T-helper 1 cell treated with Interleukin-12 subunit alpha and Interleukin-12 subunit beta and Interleukin-4 antibody, amounts not matched to agents 30 μg/mL and 1 μg/mL, for 36 hours (primary cell): Measurements from ENCODE around the gene C18orf63.
A peak's percentile ranks its signal among the peaks of the same experiment; 100 is the strongest.
"Not testable (repeated sequence)": the region's sequence is repeated elsewhere in the genome, so short reads cannot be mapped to it uniquely, and the experiment has no call there.

Experiments
- H3K27ac Mint-ChIP-seq: one replicate; pipeline ENCODE4 v1.8.0; 2021; ENCODE audit warnings: mild to moderate bottlenecking, mixed read lengths
- H3K27me3 Mint-ChIP-seq: one replicate; pipeline ENCODE4 v1.8.0; 2021; ENCODE audit warnings: low read depth, mixed read lengths
- H3K36me3 Mint-ChIP-seq: one replicate; pipeline ENCODE4 v1.8.0; 2021; ENCODE audit warnings: low read depth, mixed read lengths
- H3K4me1 Mint-ChIP-seq: one replicate; pipeline ENCODE4 v1.8.0; 2021; ENCODE audit warnings: low read depth, mixed read lengths
- H3K4me3 Mint-ChIP-seq: one replicate; pipeline ENCODE4 v1.8.0; 2021; ENCODE audit warnings: mild to moderate bottlenecking, moderate library complexity, mixed read lengths
- H3K9me3 Mint-ChIP-seq: one replicate; pipeline ENCODE4 v1.8.0; 2021; ENCODE audit warnings: mixed read lengths

C18orf63 gene

GRCh38 chr18:74282755-74283554 is 32.7 kb upstream of the C18orf63 start:
- Mint-ChIP-seq H3K27ac (no peak overlapping the region), H3K4me1 (peaks cover 15% of the 10 kb centered on the region), H3K4me3 (no peak overlapping the region), H3K9me3 (no peaks in the 10 kb centered on the region), H3K27me3 (no peaks in the 10 kb centered on the region), H3K36me3 (no peaks in the 10 kb centered on the region)

GRCh38 chr18:74283646-74284045 is 32.0 kb upstream of the C18orf63 start:
- Mint-ChIP-seq H3K4me1 (peaks cover 15% of the 10 kb centered on the region), H3K27ac (no peak overlapping the region), H3K9me3 (no peaks in the 10 kb centered on the region), H3K36me3 (no peaks in the 10 kb centered on the region), H3K4me3 (no peak overlapping the region), H3K27me3 (peaks cover 7% of the 10 kb centered on the region)

GRCh38 chr18:74284191-74284979 is 31.3 kb upstream of the C18orf63 start:
- Mint-ChIP-seq H3K4me1 (peaks cover 15% of the 10 kb centered on the region), H3K27ac (no peak overlapping the region), H3K36me3 (no peaks in the 10 kb centered on the region), H3K27me3 (peaks cover 7% of the 10 kb centered on the region), H3K4me3 (no peak overlapping the region), H3K9me3 (no peaks in the 10 kb centered on the region)

DNA sequence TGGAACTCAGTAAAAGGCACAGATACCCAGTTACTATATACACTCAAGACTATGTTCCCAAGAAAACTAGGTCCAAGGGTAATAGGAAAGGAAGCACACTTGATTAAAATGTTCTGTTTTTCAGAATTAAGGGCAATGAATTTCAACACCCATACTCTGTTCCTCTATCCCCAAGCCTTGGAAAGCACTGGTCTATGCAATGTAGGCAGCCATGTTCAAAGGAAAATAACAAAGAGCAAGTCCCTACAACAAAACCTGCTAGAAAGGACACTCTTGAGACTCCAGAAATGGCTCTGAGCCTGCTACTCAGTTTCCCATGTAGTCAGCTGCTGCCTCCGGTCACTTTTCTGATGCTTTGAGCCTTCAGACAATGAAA is 30.7 kb upstream of the C18orf63 start:
- Mint-ChIP-seq H3K4me1 (peaks cover 15% of the 10 kb centered on the region), H3K9me3 (no peaks in the 10 kb centered on the region), H3K36me3 (no peaks in the 10 kb centered on the region), H3K4me3 (no peak overlapping the region), H3K27me3 (peaks cover 7% of the 10 kb centered on the region), H3K27ac (no peak overlapping the region)

- H3K27me3 Mint-ChIP-seq, H3K36me3 Mint-ChIP-seq, H3K27ac Mint-ChIP-seq, H3K9me3 Mint-ChIP-seq, H3K4me3 Mint-ChIP-seq: not testable (repeated sequence)
- peaks cover 15% of the 10 kb centered on the region for H3K4me1 Mint-ChIP-seq
These were observed 30.1 kb upstream of the C18orf63 start for GRCh38 chr18:74285583-74285982.

DNA sequence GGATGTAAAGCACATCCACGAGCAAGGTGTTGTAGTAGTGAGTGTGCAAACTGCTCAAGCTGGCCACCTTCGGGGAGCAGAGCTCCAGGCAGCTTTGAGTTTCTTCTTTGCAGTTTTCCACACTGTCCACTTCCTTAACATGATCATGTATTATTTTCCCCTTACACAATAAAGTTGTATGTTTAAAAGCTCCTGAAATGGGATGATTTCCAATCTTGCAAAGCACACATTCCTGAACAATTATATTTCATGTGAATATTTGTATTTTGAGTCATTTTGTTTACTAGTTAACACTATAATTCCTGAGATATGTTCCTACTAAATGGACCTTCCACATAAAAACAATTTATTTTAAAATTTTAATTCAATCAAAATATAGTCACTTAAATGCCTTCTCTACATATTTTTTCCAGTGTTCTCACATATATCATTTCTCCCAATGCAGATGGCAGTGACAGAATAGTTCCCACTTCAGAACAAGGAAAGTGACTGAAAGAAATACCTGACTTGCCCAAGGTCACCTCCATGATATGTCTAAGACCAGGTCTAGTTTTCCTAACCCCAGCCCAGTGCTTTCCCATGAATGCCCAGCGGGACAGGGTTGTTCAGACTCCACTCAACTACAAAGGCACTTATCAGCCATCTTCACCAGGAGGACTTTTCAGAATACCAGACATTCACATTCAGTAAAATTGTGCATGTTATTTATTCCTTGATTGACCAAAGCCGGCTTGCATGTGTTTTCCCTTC is 29.4 kb upstream of the C18orf63 start:
- no peak overlapping the region for H3K4me3 Mint-ChIP-seq
- no peaks in the 10 kb centered on the region for H3K9me3 Mint-ChIP-seq
- H3K36me3 Mint-ChIP-seq: no peaks in the 10 kb centered on the region
- H3K27me3 Mint-ChIP-seq: peaks cover 7% of the 10 kb centered on the region
- H3K27ac Mint-ChIP-seq: no peak overlapping the region
- peaks cover 15% of the 10 kb centered on the region for H3K4me1 Mint-ChIP-seq

- H3K36me3 Mint-ChIP-seq: peaks cover 2% of the 10 kb centered on the region
- H3K27ac Mint-ChIP-seq: no peak overlapping the region
- H3K9me3 Mint-ChIP-seq: no peaks in the 10 kb centered on the region
- H3K4me3 Mint-ChIP-seq: no peak overlapping the region
- H3K4me1 Mint-ChIP-seq: peaks cover 17% of the 10 kb centered on the region
- H3K27me3 Mint-ChIP-seq: peaks cover 7% of the 10 kb centered on the region
These were observed 28.8 kb upstream of the C18orf63 start for GRCh38 chr18:74286856-74287255.

- H3K27ac Mint-ChIP-seq: no peak overlapping the region
- H3K27me3 Mint-ChIP-seq: peaks cover 7% of the 10 kb centered on the region
- no peak overlapping the region for H3K4me3 Mint-ChIP-seq
- H3K4me1 Mint-ChIP-seq: peaks cover 10% of the 10 kb centered on the region
- H3K36me3 Mint-ChIP-seq: peaks cover 2% of the 10 kb centered on the region
- H3K9me3 Mint-ChIP-seq: no peaks in the 10 kb centered on the region
These were observed 27.6 kb upstream of the C18orf63 start for GRCh38 chr18:74288041-74288440.

DNA sequence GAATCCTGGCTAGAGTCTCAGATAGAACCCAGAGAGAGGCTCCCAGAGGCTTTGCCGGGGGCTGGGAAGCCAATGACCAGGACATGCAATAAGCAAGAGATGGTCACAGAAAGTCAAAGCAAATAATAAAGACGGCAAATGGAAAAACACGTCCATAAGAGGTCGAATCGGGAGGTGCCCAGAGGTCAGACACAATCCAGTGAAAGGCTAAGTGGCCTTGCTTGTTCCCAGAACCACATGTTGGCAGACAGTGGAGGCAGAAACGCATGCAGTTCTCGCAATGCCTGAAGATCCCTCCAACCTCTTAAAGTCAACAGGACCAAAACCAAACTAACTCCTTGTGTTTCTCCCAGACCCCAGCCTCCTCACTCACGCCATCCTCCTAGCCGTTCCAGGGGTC is 26.9 kb upstream of the C18orf63 start:
- no peaks in the 10 kb centered on the region for H3K9me3 Mint-ChIP-seq
- peaks cover 8% of the 10 kb centered on the region for H3K4me1 Mint-ChIP-seq
- peaks cover 5% of the 10 kb centered on the region for H3K36me3 Mint-ChIP-seq
- no peak overlapping the region for H3K27ac Mint-ChIP-seq
- H3K27me3 Mint-ChIP-seq: peaks cover 7% of the 10 kb centered on the region
- no peak overlapping the region for H3K4me3 Mint-ChIP-seq

DNA sequence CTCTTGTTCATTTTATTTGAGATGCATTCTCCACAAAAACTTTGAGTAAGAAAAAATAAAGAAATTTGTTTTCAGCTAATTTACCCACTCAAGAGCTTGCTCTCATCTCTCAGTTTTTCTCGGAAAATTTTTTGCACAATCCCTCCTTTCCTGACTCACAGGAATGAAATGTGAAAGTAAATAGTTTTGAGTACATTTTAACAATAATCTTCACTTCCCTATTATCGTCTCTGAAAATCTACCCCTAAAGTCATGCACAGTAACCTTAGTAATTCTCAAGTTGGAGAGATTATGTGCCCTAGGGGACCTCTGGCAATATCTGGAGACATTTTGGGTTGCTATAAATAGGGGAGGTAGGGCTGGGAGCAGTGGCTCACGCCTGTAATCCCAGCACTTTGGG is 26.5 kb upstream of the C18orf63 start:
- Mint-ChIP-seq H3K4me3 (no peak overlapping the region), H3K36me3 (peaks cover 5% of the 10 kb centered on the region), H3K4me1 (peaks cover 8% of the 10 kb centered on the region), H3K27ac (no peak overlapping the region), H3K27me3 (peaks cover 7% of the 10 kb centered on the region), H3K9me3 (no peaks in the 10 kb centered on the region)

DNA sequence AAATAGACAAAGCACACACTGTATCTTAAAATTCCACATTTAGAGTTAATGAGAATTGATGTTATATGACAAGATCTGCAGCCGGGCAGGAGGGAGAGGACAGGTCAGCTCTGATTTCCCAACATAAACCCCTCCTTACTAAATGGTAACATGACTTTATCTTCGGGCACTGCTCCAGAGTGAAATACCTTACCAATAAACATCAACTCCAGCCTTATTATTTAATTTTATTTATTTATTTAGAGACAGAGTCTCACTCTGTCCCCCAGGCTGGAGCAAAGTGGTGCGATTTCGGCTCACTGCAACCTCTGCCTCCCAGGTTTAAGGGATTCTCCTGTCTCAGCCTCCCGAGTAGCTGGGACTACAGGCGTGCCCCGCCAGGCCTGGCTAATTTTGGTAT is 25.6 kb upstream of the C18orf63 start:
- H3K4me3 Mint-ChIP-seq: peak overlapping the region; percentile 16
- no peaks in the 10 kb centered on the region for H3K9me3 Mint-ChIP-seq
- H3K4me1 Mint-ChIP-seq: peaks cover 8% of the 10 kb centered on the region
- H3K27me3 Mint-ChIP-seq: peaks cover 7% of the 10 kb centered on the region
- H3K27ac Mint-ChIP-seq: no peak overlapping the region
- H3K36me3 Mint-ChIP-seq: peaks cover 5% of the 10 kb centered on the region

DNA sequence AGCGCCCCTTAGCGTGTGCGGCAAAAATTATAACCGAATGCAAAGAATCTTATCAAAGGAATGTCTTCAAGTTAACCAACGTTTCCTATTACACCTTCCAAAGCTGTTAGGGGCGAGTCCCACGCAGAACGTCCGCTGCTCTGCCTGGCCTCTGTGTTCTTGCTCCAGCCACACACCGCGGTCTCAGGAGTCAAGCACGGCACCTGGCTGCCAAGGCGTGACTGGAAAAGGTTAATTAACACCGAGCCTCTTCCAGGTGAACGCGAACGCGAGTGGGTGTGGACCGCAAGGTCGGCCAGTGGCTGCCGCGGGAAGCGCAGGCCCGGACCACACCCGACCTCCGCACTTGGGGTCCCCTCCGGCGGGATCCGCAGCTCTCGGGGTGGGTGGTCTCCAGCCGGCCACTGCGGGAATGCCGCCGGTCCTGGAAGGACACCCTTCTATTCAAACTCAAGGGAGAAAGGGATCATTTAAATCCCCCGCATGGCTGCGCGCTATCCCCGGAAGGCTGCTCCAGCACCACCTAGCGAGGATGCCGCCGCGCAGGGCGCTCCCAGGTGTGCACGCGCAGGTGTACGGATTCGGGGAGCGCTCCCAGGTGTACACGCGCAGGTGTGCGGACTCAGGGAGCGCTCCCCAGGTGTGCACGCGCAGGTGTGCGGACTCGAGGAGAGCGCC is 24.7 kb upstream of the C18orf63 start:
- H3K27me3 Mint-ChIP-seq: peaks cover 7% of the 10 kb centered on the region
- no peak overlapping the region for H3K27ac Mint-ChIP-seq
- peaks cover 5% of the 10 kb centered on the region for H3K36me3 Mint-ChIP-seq
- H3K9me3 Mint-ChIP-seq: no peaks in the 10 kb centered on the region
- peak overlapping the region; percentile 89 for H3K4me3 Mint-ChIP-seq
- H3K4me1 Mint-ChIP-seq: peaks cover 8% of the 10 kb centered on the region

DNA sequence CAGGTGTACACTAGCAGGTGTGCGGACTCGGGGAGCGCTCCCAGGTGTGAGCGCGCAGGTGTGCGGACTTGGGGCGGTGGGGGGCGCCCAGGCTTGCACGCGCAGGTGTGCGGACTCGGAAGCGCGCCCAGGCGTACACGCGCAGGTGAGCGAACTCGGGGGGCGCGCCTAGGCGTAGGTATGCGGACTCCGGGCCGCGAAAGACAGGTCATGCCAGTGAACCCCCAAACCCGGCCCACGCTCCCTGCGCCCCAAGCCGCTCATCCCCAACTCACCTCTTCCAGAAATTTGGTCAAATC is 24.2 kb upstream of the C18orf63 start:
- H3K4me1 Mint-ChIP-seq: peaks cover 8% of the 10 kb centered on the region
- peak overlapping the region; percentile 89 for H3K4me3 Mint-ChIP-seq
- peaks cover 5% of the 10 kb centered on the region for H3K36me3 Mint-ChIP-seq
- H3K27me3 Mint-ChIP-seq: peaks cover 7% of the 10 kb centered on the region
- H3K9me3 Mint-ChIP-seq: no peaks in the 10 kb centered on the region
- H3K27ac Mint-ChIP-seq: peak overlapping the region; percentile 71

GRCh38 chr18:74291771-74292540 is 23.7 kb upstream of the C18orf63 start, which contains the start of gene CYB5A:
TSS of gene CYB5A (minus strand) at chr18:74291963. CDS start at chr18:74291875, 88 bp downstream.
- Mint-ChIP-seq H3K4me1 (peaks cover 8% of the 10 kb centered on the region), H3K9me3 (no peaks in the 10 kb centered on the region)

More at GRCh38 chr18:74291771-74292540, 23.7 kb upstream of the C18orf63 start, which contains the start of gene CYB5A:
- Mint-ChIP-seq H3K27ac (peak within 1 kb of the TSS; percentile 74), H3K36me3 (peaks cover 5% of the 10 kb centered on the region), H3K4me3 (peak within 1 kb of the TSS; percentile 89), H3K27me3 (peaks cover 7% of the 10 kb centered on the region)
